Sigmoid colon (tissue), 7 donors: ENCODE measurements around the gene NTM. TPM values are rescaled to one million over a fixed set of nuclear protein-coding genes. Genes with fewer than 3 reads are reported as not detected.

ENCODE experiments used
- DNase-seq: peaks from one replicate; pipeline ENCODE4 v3.0.0-alpha.2; 2019
- H3K27ac ChIP-seq, 4 donors: fragments of 200-600 bp; sonication (generic); one replicate each; pipeline ENCODE4 v1.5.1; 2016 to 2019; ENCODE audit warnings: mild to moderate bottlenecking in 1 of 4
- H3K27me3 ChIP-seq, 3 donors: fragments of 200-600 bp; sonication (generic); one replicate each; pipeline ENCODE4 v1.5.1; 2019; ENCODE audit warnings: mild to moderate bottlenecking in 1 of 3
- H3K36me3 ChIP-seq, 4 donors: fragments of 200-600 bp; sonication (generic); one replicate each; pipeline ENCODE4 v1.5.1; 2016 to 2019
- H3K4me1 ChIP-seq, 4 donors: fragments of 200-600 bp; sonication (generic); one replicate each; pipeline ENCODE4 v1.5.1; 2017 to 2019
- H3K4me3 ChIP-seq, 4 donors: fragments of 200-600 bp; sonication (generic); one replicate each; pipeline ENCODE4 v1.5.1; 2017 to 2019; ENCODE audit warnings: mild to moderate bottlenecking in 2 of 4, moderate library complexity in 1 of 4
- H3K9me3 ChIP-seq, 4 donors: fragments of 200-600 bp in 3 of 4; sonication (generic) in 3 of 4; one replicate each; pipeline versions ENCODE4 v1.5.1 to v1.6.1; 2013 to 2019
- EP300 ChIP-seq, 4 donors: sonication (generic); formaldehyde crosslinking; IDR thresholded peaks; one replicate each; pipeline ENCODE4 v1.6.1; 2017; ENCODE audit warnings: antibody characterized with exemption in 4 of 4
- POLR2A ChIP-seq, 2 donors: fragments of 450-650 bp; IDR thresholded peaks; one replicate each; pipeline ENCODE4 v1.6.1; 2016; ENCODE audit warnings: antibody characterized with exemption in 2 of 2, mild to moderate bottlenecking in 2 of 2, moderate library complexity in 2 of 2
- POLR2AphosphoS5 ChIP-seq, 4 donors: sonication (generic); formaldehyde crosslinking; IDR thresholded peaks; one replicate each; pipeline ENCODE4 v1.6.1; 2017; ENCODE audit warnings: antibody characterized with exemption in 4 of 4
- WGBS, 2 donors: extraction: QIAGEN DNeasy Blood & Tissue Kit; methylation state at CpG; one replicate each; pipeline ENCODE4 v1.1.7; 2013; 5-methylcytosine and 5-hydroxymethylcytosine counted together
- intact Hi-C: fragments of 100-400 bp; cut with DNase I; formaldehyde crosslinking; loops from one replicate; pipeline ENCODE4 v1.15.1; 2023
- polyA plus RNA-seq, 3 donors: library from polyadenylated mRNA; stranded (reverse); fragments of 200-250 nt; gene quantifications; one replicate each; pipeline ENCODE4 v1.2.3, GENCODE V29; 2013
- total RNA-seq, 4 donors: library from RNA; depleted of rRNA; stranded (reverse); fragments of >200 nt; gene quantifications; one replicate each; pipeline ENCODE4 v1.1.0, GENCODE V29; 2016
- TF ChIP-seq, protein P1 (sequence below), 4 experiments: fragments of 450-650 bp in 3 of 4; fragments of 200-600 bp in 1 of 4; IDR thresholded peaks; one replicate each; pipeline ENCODE4 v1.5.1; 2016 to 2019; ENCODE audit warnings: antibody characterized with exemption in 4 of 4, mild to moderate bottlenecking in 3 of 4, moderate library complexity in 2 of 4
- donor health status: healthy with polysubstance abuse.
- donor health status: Bipolar disorder and iron deficiency.
- donor health status: healthy.

NTM gene
- total and polyA plus RNA-seq, 7 donors = 0.96 to 18.3 (median 6.4) TPM; not detected in 1

DNA sequence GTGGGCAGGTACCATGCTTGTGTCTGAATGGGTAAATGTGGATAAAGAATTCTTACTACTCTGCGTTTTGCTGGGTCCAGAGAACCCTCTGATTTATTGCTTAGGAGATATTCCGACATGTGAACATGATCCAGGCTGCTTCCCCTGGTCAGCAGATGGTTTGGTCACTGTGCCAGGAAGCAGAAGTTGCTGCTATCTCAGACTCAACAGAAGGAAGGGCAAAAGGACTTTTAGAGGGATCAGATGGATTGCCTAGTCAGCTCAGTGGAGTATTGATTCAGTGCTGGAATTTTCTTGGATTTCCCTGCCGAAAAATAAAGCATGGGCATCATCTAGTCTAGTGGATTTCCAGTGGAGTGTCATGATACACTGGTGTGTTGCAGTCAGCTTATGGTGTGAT, 440.1 kb downstream of the NTM start:
- no peak overlapping the region for H3K27ac ChIP-seq
- H3K4me1 ChIP-seq = peaks cover 0 to 6% (median 0%) of the 10 kb centered on the region in 4 donors
- TF ChIP-seq POLR2AphosphoS5 (IDR thresholded peaks at IDR 0.05) (no peak), POLR2A (IDR thresholded peaks at IDR 0.05) (no peak), EP300 (IDR thresholded peaks at IDR 0.05) (no peak)
- TF ChIP-seq, protein P1, sequence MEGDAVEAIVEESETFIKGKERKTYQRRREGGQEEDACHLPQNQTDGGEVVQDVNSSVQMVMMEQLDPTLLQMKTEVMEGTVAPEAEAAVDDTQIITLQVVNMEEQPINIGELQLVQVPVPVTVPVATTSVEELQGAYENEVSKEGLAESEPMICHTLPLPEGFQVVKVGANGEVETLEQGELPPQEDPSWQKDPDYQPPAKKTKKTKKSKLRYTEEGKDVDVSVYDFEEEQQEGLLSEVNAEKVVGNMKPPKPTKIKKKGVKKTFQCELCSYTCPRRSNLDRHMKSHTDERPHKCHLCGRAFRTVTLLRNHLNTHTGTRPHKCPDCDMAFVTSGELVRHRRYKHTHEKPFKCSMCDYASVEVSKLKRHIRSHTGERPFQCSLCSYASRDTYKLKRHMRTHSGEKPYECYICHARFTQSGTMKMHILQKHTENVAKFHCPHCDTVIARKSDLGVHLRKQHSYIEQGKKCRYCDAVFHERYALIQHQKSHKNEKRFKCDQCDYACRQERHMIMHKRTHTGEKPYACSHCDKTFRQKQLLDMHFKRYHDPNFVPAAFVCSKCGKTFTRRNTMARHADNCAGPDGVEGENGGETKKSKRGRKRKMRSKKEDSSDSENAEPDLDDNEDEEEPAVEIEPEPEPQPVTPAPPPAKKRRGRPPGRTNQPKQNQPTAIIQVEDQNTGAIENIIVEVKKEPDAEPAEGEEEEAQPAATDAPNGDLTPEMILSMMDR (IDR thresholded peaks at IDR 0.05) = no peak
- H3K27me3 ChIP-seq = no peaks in the 10 kb centered on the region
- no peak for DNase-seq
- WGBS, 2 donors = 55 to 63% methylated on average over 3 of the region's 3 CpGs
- intact Hi-C loops = no loop called here
- H3K36me3 ChIP-seq = no peaks in the 10 kb centered on the region
- no peaks in the 10 kb centered on the region for H3K9me3 ChIP-seq
- H3K4me3 ChIP-seq = no peak overlapping the region

DNA sequence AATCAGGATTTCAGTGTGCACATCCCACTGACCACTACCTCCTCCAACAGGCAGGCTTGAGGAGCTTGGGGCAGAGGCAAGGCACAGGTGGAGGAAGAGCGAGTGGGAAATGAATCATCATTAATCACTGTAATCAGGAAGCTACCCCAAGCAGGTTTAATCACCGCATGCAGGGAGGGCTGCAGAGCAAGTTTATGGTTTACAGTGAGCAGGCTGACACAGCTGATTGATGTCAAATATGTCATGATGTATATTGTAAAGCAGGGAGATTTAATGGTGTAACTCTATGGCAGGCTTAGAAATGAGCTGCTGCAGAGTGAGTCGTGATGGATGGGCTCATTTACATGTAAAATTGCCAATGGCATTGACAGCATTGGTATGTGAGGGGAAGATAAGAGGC, 441.0 kb downstream of the NTM start:
- intact Hi-C loops = no loop called here
- H3K27ac ChIP-seq = no peak overlapping the region
- no peak for DNase-seq
- TF ChIP-seq EP300 (IDR thresholded peaks at IDR 0.05) = no peak
- H3K4me1 ChIP-seq = peaks cover 0 to 6% (median 0%) of the 10 kb centered on the region in 4 donors
- H3K27me3 ChIP-seq = no peaks in the 10 kb centered on the region
- no peaks in the 10 kb centered on the region for H3K36me3 ChIP-seq
- WGBS, 2 donors = 48 to 65% methylated on average over 3 of the region's 3 CpGs
- H3K9me3 ChIP-seq = no peaks in the 10 kb centered on the region
- H3K4me3 ChIP-seq = no peak overlapping the region

DNA sequence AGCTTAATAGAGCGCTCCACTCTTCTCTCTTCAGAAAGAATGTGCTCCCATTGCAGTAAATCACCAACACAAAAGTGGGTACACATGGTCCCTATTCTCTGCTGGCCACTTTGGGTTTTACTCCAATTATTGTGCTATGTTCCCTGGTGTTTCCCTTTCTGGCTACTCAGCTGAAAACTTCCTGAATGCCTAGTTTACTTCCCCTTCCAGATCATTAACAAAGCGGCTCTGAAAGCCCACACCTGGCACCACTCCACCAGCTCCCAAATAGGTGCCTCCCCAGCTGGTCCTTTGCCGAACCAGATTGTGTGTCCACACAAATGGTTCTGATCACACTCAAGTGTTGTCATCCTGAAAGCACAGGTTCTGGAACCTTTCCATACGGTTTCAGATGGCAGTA, 443.7 kb downstream of the NTM start:
- TF ChIP-seq POLR2A (IDR thresholded peaks at IDR 0.05) (no peak), POLR2AphosphoS5 (IDR thresholded peaks at IDR 0.05) (no peak), EP300 (IDR thresholded peaks at IDR 0.05) (no peak)
- TF ChIP-seq, protein P1 (IDR thresholded peaks at IDR 0.05) = no peak
- Histone ChIP-seq H3K4me1 (peaks cover 0 to 6% (median 0%) of the 10 kb centered on the region in 4 donors), H3K9me3 (no peaks in the 10 kb centered on the region), H3K27ac (no peak overlapping the region), H3K4me3 (no peak overlapping the region), H3K27me3 (no peaks in the 10 kb centered on the region), H3K36me3 (no peaks in the 10 kb centered on the region)
- intact Hi-C loops = no loop called here
- DNase-seq = no peak
- 44 to 54% methylated on average over 4 of the region's 4 CpGs for WGBS, 2 donors

DNA sequence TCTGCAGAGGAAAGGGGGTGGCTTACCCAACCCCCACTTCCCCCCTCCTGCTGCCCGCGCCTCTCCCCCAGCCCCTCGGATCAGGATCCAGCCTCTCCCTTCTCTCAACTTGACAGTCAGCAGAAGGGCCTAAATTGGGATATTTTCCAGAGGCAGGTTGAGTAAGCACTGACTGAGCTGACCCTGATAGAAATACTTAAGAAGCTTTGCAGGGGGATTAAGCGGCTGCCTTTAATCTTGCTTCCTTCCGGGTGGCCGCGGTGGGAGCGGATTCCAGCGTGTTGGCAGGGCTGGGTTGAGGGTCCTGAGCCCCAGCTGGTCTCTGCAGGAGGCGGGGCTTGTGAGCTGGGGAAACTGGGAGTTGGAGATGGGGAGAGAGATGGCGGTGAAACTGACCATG, 445.2 kb downstream of the NTM start:
- TF ChIP-seq, protein P1 (IDR thresholded peaks at IDR 0.05) = no peak
- TF ChIP-seq POLR2AphosphoS5 (IDR thresholded peaks at IDR 0.05) (no peak), POLR2A (IDR thresholded peaks at IDR 0.05) (no peak), EP300 (IDR thresholded peaks at IDR 0.05) (no peak)
- no peaks in the 10 kb centered on the region for H3K36me3 ChIP-seq
- no peaks in the 10 kb centered on the region for H3K27me3 ChIP-seq
- peaks cover 0 to under 1% (median 0%) of the 10 kb centered on the region in 4 donors for H3K4me1 ChIP-seq
- no peaks in the 10 kb centered on the region for H3K9me3 ChIP-seq
- H3K27ac ChIP-seq = no peak overlapping the region
- no peak for DNase-seq
- intact Hi-C loops = no loop called here
- 40 to 41% methylated on average over 11 of the region's 11 CpGs for WGBS, 2 donors
- no peak overlapping the region for H3K4me3 ChIP-seq

DNA sequence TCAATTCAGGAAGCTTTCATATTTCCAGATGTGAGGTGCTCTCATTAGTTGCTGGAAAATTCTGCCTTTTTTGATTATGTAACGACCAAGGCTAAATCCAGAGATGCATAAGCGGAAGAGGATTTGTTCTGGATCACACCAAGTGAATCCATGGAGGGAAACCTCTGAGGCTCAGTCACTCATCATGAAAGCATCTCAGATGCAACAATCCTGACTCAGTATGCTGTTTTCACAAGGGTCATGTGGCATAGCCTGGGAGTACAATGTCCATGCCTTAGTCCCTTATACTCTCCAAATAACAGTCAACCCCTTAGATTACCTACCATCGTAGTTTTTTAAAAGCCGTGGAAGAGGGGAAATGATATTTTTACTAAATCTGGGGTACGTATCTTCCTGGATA, 445.6 kb downstream of the NTM start:
- no peaks in the 10 kb centered on the region for H3K27me3 ChIP-seq
- H3K9me3 ChIP-seq = no peaks in the 10 kb centered on the region
- no peak overlapping the region for H3K27ac ChIP-seq
- no peaks in the 10 kb centered on the region for H3K36me3 ChIP-seq
- no peaks in the 10 kb centered on the region for H3K4me1 ChIP-seq
- DNase-seq = no peak
- no peak overlapping the region for H3K4me3 ChIP-seq
- intact Hi-C loops = no loop called here
- 90 to 93% methylated on average over 5 of the region's 5 CpGs for WGBS, 2 donors
- TF ChIP-seq POLR2AphosphoS5 (IDR thresholded peaks at IDR 0.05) (no peak), POLR2A (IDR thresholded peaks at IDR 0.05) (no peak), EP300 (IDR thresholded peaks at IDR 0.05) (no peak)
- TF ChIP-seq, protein P1 (IDR thresholded peaks at IDR 0.05) = no peak
